NCI-H69 (cell line): ENCODE data around the gene SLC4A7.
"Not testable (repeated sequence)": the region's sequence is repeated elsewhere in the genome, so short reads cannot be mapped to it uniquely, and the experiment has no call there.

Experiments
- DNase-seq: peaks from one replicate; lab custom pipeline; 2025; lab: John Stamatoyannopoulos, UW

Gene SLC4A7

GRCh38 chr3:27484015-27484844, at the start of gene SLC4A7:
Gene SLC4A7, minus strand, starts transcription at chr3:27484384. Its CDS starts 258 bp downstream, at chr3:27484126.
- peak; percentile 94 for DNase-seq

DNA sequence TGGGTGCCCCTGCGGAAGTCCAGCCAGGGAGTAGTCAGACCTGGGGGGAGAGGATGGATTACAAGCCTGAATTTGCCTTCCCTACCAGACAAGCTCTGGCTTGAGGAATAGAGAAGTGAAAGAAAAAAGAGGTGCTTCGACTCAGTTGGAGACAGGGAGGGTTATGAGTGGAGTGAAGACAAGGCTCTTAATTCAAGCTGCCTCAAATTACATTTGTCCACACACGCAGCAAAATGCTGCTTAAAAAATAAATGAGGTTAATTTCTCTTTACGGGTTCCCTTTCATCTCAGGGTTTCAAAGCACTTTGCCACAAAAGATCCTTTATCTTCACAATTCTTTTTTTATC, 49.0 kb upstream of the SLC4A7 start:
- DNase-seq, result no peak

- no peak for DNase-seq
Measured at GRCh38 chr3:27532426-27533260, 48.5 kb upstream of the SLC4A7 start.

DNA sequence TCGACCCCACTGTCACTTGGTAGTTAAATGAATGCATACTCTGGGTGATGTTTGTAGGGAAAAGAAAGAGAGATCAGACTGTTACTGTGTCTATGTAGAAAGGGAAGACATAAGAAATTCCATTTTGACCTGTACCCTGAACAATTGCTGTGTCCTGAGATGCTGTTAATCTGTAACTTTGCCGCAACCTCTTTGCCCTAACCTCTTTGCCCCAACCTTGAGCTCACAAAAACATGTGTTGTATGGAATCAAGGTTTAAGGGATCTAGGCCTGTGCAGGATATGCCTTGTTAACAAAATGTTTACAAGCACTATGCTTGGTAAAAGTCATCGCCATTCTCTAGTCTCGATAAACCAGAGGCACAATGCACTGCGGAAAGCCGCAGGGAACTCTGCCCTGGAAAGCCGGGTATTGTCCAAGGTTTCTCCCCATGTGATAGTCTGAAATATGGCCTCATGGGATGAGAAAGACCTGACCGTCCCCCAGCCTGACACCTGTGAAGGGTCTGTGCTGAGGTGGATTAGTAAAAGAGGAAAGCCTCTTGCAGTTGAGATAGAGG, 47.1 kb upstream of the SLC4A7 start:
- not testable (repeated sequence) for DNase-seq

GRCh38 chr3:27528791-27529190, 44.6 kb upstream of the SLC4A7 start:
- no peak for DNase-seq

DNA sequence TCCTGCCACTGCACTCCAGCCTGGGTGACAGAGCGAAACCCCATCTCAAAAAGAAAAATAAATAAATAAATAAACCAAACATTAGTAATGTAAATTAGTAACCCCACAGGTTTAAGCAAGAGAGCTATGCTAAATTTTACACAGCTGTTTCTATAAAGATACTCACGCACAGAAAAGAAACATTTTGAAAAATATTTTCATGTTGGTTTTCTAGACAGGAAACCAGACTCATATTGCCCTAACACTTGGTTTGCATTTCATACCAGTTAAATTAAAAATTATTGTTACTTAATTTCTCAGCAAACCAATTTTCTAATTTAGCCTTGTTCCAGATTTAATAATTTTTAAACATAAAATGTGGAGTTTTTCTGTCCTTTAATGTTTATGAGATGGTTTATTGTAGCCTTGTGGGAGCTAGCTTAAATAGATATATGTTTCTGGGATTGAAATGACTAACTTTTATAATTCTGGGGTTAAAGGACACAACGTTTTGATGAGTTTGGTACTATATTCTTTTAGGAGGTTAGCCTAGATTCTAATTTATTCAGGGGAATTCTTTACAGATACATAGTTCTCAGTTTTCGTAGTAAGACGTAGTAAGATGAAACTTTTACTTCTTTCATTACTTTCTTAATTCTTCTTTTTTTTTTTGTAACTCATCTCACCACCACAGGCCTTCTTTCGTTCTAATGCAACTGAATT, 42.6 kb upstream of the SLC4A7 start:
- DNase-seq, result no peak

- DNase-seq, result no peak
Measured at GRCh38 chr3:27521872-27522265, 37.7 kb upstream of the SLC4A7 start.

DNA sequence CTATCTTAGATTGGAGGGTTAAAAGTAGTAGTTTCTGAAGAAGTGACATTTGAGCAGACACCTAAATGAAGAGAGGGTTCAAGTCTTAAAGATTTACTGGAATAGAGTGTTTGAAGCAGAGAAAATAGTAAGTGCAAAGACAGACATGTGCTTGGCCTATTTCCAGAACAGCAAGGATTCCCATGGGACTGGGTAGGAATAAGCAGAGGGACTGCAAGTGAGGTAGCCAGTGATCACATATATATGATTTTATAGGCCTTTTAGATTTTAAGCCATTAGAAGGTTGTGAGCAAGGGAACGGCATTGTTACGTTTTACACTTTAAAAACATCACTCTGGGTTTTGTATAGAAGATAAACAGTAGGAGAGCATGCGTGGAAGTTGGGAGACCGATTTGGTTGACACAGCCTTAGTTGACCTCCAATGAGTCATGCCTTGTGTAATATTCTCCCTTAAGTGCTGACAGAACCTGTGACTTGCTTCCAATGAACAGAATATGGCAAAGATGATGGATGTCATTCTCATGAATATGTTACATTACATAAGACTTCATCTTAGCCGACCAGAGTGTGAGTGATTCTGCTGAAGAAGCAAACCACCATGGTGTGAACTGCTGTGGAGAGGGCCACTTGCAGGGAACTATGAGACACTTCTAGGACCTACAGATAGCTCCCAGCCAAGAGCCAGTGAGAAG, 37.1 kb upstream of the SLC4A7 start:
- DNase-seq, result no peak

GRCh38 chr3:27511724-27512422, 27.7 kb upstream of the SLC4A7 start:
- DNase-seq, result no peak

- DNase-seq, result no peak
Measured at GRCh38 chr3:27509376-27509775, 25.2 kb upstream of the SLC4A7 start.

DNA sequence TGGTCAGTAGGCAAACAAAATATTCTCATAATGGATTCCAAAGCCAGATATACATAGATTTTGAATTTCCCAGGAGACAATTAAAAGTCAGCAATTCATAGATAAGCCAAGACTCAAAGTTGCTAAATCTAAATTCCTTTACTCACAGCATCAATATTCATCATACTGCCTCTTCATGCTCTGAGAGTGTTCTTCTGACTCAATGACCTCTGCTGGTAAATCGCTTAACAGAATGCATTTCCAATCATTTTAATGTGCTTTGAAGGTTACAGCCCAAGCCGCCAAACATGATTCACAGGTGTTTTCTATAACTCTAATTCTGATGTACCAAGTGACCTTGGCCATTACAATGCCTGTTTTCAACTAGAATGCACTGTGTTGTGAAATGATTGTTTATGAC, 24.2 kb upstream of the SLC4A7 start:
- no peak for DNase-seq

GRCh38 chr3:27507515-27508266, 23.5 kb upstream of the SLC4A7 start:
- peak; percentile 80 for DNase-seq

DNA sequence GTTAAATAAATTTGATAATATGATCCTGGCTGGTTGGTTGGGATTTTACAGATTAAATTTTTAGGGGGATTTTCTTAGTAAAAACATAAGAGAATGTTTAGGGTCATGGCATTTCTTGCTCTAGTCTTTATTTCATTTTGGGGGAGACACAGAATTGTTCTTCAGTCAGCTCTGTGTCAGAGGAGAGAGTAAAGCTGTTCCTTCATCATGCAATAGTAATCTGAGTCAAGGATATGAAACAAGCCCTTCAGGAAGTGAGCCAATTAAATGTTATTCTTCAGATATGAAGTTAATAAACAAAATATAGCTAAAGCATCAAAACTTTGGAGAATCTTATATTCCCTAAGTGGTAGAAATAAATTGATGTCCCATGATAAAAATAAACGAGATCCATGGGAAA, 22.9 kb upstream of the SLC4A7 start:
- DNase-seq, result no peak

- no peak for DNase-seq
Measured at GRCh38 chr3:27504749-27505148, 20.6 kb upstream of the SLC4A7 start.

DNA sequence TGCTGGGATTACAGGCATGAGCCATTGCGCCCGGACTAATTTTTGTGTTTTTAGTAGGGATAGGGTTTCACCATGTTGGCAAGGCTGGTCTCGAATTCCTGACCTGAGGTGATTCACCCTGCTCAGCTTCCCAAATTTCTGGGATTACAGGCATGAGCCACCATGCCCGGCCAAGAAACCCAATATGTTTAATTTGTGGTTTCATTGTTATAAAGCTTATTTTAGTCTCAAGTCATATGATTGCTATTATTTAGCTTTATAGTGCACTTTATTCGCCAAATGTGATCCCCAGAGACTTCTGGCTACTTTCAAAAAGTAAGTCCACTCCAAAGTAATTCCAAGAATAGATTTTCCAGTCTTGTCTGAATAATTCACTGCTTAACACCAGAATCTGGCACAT, 19.3 kb upstream of the SLC4A7 start:
- DNase-seq, result peak; percentile 48

DNA sequence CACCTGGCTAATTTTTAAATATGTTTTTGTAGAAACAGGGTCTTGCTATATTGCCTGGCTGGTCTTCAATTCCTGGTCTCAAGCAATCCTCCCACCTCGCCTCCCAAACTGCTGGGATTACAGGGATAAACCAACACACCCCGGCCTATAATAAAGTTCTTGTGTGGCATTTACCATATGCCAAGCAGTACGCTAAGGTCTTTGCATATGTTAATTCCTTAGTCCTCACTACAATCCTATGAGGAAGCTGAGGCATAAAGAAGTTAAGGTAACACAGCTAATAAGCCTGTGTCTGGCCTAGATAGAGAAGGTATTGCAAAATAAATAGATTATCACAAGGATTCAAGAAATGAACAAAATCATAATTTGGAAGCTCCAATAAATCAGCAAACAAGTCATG, 17.6 kb upstream of the SLC4A7 start:
- DNase-seq, result no peak

DNA sequence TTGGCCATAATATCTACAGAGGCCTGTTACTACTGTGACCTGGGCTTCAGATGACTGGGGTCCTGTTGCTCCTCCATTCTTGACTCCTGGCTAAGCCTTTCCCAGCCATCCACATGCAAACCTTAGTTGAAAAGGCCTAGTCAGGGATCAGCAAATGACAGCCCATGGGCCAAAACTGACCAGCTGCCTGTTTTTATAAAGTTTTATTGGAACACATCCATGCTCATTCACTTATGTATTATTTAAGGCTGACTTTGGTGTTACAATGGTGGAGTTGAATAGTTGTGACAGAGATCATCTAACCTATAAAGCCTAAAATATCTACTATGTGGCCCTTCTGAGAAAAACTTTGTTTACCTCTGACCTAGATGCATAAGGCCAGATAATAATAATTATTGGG, 16.8 kb upstream of the SLC4A7 start:
- DNase-seq, result no peak

GRCh38 chr3:27500035-27500434, 15.9 kb upstream of the SLC4A7 start:
- no peak for DNase-seq

- DNase-seq, result no peak
Measured at GRCh38 chr3:27494784-27495183, 10.6 kb upstream of the SLC4A7 start.

GRCh38 chr3:27488821-27489220, 4.6 kb upstream of the SLC4A7 start:
- DNase-seq, result no peak
